ENCODE results near the gene BRD7.
A peak's percentile ranks its signal among the peaks of the same experiment; 100 is the strongest.

Gene BRD7

GRCh38 chr16:50395763-50396710, 27.2 kb upstream of the BRD7 start:
- DNase-seq (ENCODE audit: low spot score in 2 of 2) (peak in 1 of 2 donors; percentile 36), ATAC-seq (peak; percentile 39)
- peaks cover 7% of the 10 kb centered on the region for H3K4me1 Mint-ChIP-seq
- no peaks in the 10 kb centered on the region for H3K36me3 Mint-ChIP-seq
- H3K9me3 Mint-ChIP-seq, result no peaks in the 10 kb centered on the region
- peak overlapping the region; percentile 85 for H3K27ac Mint-ChIP-seq
- H3K4me3 Mint-ChIP-seq, result no peak overlapping the region

GRCh38 chr16:50393858-50394802, 25.3 kb upstream of the BRD7 start:
- Mint-ChIP-seq H3K36me3 (no peaks in the 10 kb centered on the region), H3K4me1 (peaks cover 7% of the 10 kb centered on the region), H3K4me3 (no peak overlapping the region), H3K27ac (no peak overlapping the region), H3K9me3 (no peaks in the 10 kb centered on the region)
- no peak for ATAC-seq
- DNase-seq (ENCODE audit: low spot score in 2 of 2), result peak in 1 of 2 donors; percentile 36

DNA sequence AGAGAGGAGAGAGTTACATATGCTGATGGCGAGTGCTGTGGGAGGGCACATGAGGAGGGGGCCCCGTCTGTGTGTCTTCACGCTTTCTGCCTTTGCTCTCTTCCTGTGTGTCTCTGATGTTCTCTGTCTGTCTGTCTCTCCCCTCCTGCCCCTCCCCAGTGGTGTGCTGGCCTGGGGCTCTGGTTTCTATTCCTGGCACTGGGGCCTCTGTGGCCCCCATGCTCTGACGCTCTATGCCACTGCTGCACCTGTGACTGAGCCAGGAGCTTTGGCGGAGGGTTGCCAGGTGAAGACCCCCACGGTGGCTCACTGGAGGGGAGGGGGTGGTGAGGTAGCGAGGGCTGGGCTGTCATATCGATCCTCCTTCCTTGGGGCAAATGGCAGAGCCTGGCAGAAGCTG, 24.6 kb upstream of the BRD7 start:
- Mint-ChIP-seq H3K4me1 (peaks cover 7% of the 10 kb centered on the region), H3K4me3 (no peak overlapping the region), H3K9me3 (no peaks in the 10 kb centered on the region), H3K36me3 (no peaks in the 10 kb centered on the region), H3K27ac (no peak overlapping the region)
- ATAC-seq (no peak), DNase-seq (ENCODE audit: low spot score in 2 of 2) (peak in 1 of 2 donors; percentile 20)

DNA sequence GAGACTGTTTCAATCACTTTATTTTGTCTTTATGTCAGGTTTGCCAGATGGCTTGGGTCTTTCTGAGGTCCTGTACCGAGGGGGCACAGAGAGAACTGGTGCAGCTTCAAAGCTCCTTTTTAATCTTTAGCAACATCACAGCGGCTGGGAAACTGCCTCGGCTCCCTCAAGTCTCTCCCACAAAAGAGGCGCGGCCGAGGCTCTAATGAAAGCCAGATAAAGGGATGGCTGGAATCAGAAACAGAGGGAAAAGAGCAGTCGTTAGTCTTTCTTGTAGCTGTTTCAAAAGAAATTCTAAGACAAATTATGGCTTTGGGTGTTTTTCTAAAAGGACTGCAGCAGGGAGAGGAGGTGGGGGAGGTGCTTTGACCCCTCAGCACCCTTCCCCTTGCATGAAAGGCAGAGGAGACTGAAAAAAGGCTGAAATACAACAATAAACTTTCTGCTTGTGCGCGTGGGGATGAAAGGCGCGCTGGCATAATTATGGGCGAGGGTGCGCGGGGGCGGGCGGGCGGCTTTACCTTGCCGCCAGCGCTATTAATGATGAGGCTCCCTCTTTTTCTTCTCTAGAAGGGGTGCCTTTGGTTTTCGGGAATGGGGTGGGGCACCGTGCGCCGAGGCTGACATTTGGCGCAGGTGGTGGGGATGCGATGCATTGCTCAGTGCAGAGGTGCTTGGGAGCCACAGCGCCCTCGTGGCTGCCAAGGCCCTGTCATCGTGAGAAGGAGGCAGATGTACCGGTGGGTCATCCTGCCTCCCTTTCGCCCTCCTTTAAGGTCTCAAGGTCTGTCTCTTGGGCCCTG, 22.3 kb upstream of the BRD7 start:
- DNase-seq (ENCODE audit: low spot score in 2 of 2) (no peak), ATAC-seq (no peak)
- Mint-ChIP-seq H3K4me1 (peaks cover 5% of the 10 kb centered on the region), H3K9me3 (no peaks in the 10 kb centered on the region), H3K27ac (peak overlapping the region; percentile 74), H3K36me3 (no peaks in the 10 kb centered on the region), H3K4me3 (no peak overlapping the region)

GRCh38 chr16:50390371-50390771, 21.6 kb upstream of the BRD7 start:
- Mint-ChIP-seq H3K4me1 (no peaks in the 10 kb centered on the region), H3K27ac (no peak overlapping the region), H3K9me3 (no peaks in the 10 kb centered on the region), H3K4me3 (no peak overlapping the region), H3K36me3 (no peaks in the 10 kb centered on the region)
- DNase-seq (ENCODE audit: low spot score in 2 of 2) (no peak), ATAC-seq (no peak)

- H3K4me1 Mint-ChIP-seq, result no peaks in the 10 kb centered on the region
- ATAC-seq, result no peak
These were observed 21.1 kb upstream of the BRD7 start for GRCh38 chr16:50389900-50390299.

GRCh38 chr16:50388496-50388895, 19.7 kb upstream of the BRD7 start:
- no peak overlapping the region for H3K27ac Mint-ChIP-seq

More at GRCh38 chr16:50389900-50390299, 21.1 kb upstream of the BRD7 start:
- no peak overlapping the region for H3K27ac Mint-ChIP-seq
- H3K9me3 Mint-ChIP-seq, result no peaks in the 10 kb centered on the region
- no peaks in the 10 kb centered on the region for H3K36me3 Mint-ChIP-seq
- H3K4me3 Mint-ChIP-seq, result no peak overlapping the region
- no peak for DNase-seq (ENCODE audit: low spot score in 2 of 2)

DNA sequence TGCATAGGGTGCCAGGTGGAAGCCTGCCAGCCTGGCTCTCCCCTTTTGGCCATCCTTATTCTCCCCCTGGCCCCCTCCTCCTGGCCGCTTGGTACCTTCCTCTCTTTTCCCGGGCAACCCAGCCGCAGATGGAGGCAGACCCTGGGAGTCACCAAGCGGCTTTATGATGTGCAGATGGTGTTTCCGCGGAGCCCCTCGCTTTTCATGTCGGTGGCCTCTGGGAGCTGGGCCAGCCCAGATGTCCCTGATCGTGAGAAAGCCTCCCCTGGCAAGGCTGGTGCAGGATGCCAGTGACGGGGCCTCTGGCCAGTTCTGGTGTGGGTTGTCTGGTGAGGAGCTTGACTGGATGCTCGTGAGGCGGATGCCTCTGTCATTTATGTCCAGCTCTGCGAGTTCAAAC, 18.0 kb upstream of the BRD7 start:
- Mint-ChIP-seq H3K4me3 (no peak overlapping the region), H3K4me1 (no peaks in the 10 kb centered on the region), H3K27ac (no peak overlapping the region), H3K36me3 (no peaks in the 10 kb centered on the region), H3K9me3 (no peaks in the 10 kb centered on the region)
- ATAC-seq (no peak), DNase-seq (ENCODE audit: low spot score in 2 of 2) (no peak)

More at GRCh38 chr16:50388496-50388895, 19.7 kb upstream of the BRD7 start:
- no peaks in the 10 kb centered on the region for H3K36me3 Mint-ChIP-seq
- no peak overlapping the region for H3K4me3 Mint-ChIP-seq
- ATAC-seq, result no peak
- no peaks in the 10 kb centered on the region for H3K4me1 Mint-ChIP-seq
- H3K9me3 Mint-ChIP-seq, result no peaks in the 10 kb centered on the region
- no peak for DNase-seq (ENCODE audit: low spot score in 2 of 2)

DNA sequence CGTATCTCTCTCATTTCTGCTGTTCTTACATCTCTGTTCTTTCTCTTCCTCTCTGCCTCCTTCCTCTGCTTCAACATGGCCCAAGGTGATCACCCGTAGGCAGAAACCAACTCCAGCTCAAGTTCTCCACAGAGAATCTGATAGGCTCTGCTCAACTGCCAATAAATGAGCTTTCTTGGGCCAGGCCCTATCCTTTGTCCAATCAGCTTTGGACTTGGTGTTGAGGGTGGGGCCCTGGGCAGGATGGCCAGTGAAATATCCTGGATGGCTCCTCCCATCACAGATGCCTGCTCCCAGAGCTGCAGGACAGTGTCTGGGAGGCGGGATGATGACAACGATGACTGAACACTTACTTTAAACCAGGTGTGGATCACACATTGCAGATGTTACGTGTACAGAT, 17.4 kb upstream of the BRD7 start:
- H3K4me3 Mint-ChIP-seq, result no peak overlapping the region
- no peaks in the 10 kb centered on the region for H3K36me3 Mint-ChIP-seq
- no peak for DNase-seq (ENCODE audit: low spot score in 2 of 2)

GRCh38 chr16:50384500-50385135, 15.8 kb upstream of the BRD7 start:
- Mint-ChIP-seq H3K27ac (no peak overlapping the region), H3K4me3 (no peak overlapping the region), H3K9me3 (no peaks in the 10 kb centered on the region), H3K36me3 (no peaks in the 10 kb centered on the region), H3K4me1 (no peaks in the 10 kb centered on the region)
- DNase-seq (ENCODE audit: low spot score in 2 of 2), result no peak
- no peak for ATAC-seq

More for the DNA sequence above, 17.4 kb upstream of the BRD7 start:
- ATAC-seq, result no peak
- no peaks in the 10 kb centered on the region for H3K9me3 Mint-ChIP-seq
- H3K27ac Mint-ChIP-seq, result no peak overlapping the region
- no peaks in the 10 kb centered on the region for H3K4me1 Mint-ChIP-seq

GRCh38 chr16:50381679-50382440, 13.1 kb upstream of the BRD7 start:
- ATAC-seq, result no peak

GRCh38 chr16:50378417-50378816, 9.6 kb upstream of the BRD7 start:
- no peak for ATAC-seq
- Mint-ChIP-seq H3K9me3 (no peaks in the 10 kb centered on the region), H3K4me1 (peaks cover 7% of the 10 kb centered on the region), H3K27ac (no peak overlapping the region), H3K4me3 (no peak overlapping the region), H3K36me3 (no peaks in the 10 kb centered on the region)
- DNase-seq (ENCODE audit: low spot score in 2 of 2), result no peak

More at GRCh38 chr16:50381679-50382440, 13.1 kb upstream of the BRD7 start:
- no peaks in the 10 kb centered on the region for H3K36me3 Mint-ChIP-seq
- H3K9me3 Mint-ChIP-seq, result no peaks in the 10 kb centered on the region
- H3K4me3 Mint-ChIP-seq, result no peak overlapping the region
- DNase-seq (ENCODE audit: low spot score in 2 of 2), result no peak
- no peaks in the 10 kb centered on the region for H3K4me1 Mint-ChIP-seq
- no peak overlapping the region for H3K27ac Mint-ChIP-seq

- Mint-ChIP-seq H3K27ac (no peak overlapping the region), H3K4me1 (peaks cover 7% of the 10 kb centered on the region), H3K4me3 (no peak overlapping the region), H3K36me3 (no peaks in the 10 kb centered on the region), H3K9me3 (no peaks in the 10 kb centered on the region)
- ATAC-seq, result no peak
- no peak for DNase-seq (ENCODE audit: low spot score in 2 of 2)
These were observed 8.2 kb upstream of the BRD7 start for GRCh38 chr16:50377001-50377400.

- peak overlapping the region; percentile 20 for H3K27ac Mint-ChIP-seq
- no peak for DNase-seq (ENCODE audit: low spot score in 2 of 2)
These were observed 5.0 kb upstream of the BRD7 start for GRCh38 chr16:50373780-50374179.

More at GRCh38 chr16:50373780-50374179, 5.0 kb upstream of the BRD7 start:
- H3K4me1 Mint-ChIP-seq, result peaks cover 19% of the 10 kb centered on the region
- peaks cover 6% of the 10 kb centered on the region for H3K36me3 Mint-ChIP-seq
- ATAC-seq, result no peak
- H3K4me3 Mint-ChIP-seq, result no peak overlapping the region
- H3K9me3 Mint-ChIP-seq, result no peaks in the 10 kb centered on the region
